Activated T-helper 17 cell treated with anti-CD3 and anti-CD28 coated beads, Interleukin-2, amount 50 U/mL, for 72 hours (primary cell): ENCODE data around the gene ATP1A2. TPM values are rescaled to one million over a fixed set of nuclear protein-coding genes. Genes with fewer than 3 reads are reported as not detected.

Experiments
- ATAC-seq: fragments of 150-1000 bp; cut with Tn5 transposase; replicated peaks from 2 replicates; pipeline ENCODE4 v1.10.0; 2021; ENCODE audit warnings: mild to moderate bottlenecking, moderate library complexity
- H3K27ac Mint-ChIP-seq: one replicate; pipeline ENCODE4 v1.8.0; 2022; ENCODE audit warnings: mixed read lengths
- H3K27me3 Mint-ChIP-seq: one replicate; pipeline ENCODE4 v1.8.0; 2022; ENCODE audit warnings: mixed read lengths
- H3K36me3 Mint-ChIP-seq: one replicate; pipeline ENCODE4 v1.8.0; 2022; ENCODE audit warnings: low read depth, mild to moderate bottlenecking, mixed read lengths
- H3K4me1 Mint-ChIP-seq: one replicate; pipeline ENCODE4 v1.8.0; 2022; ENCODE audit warnings: mixed read lengths
- H3K4me3 Mint-ChIP-seq: one replicate; pipeline ENCODE4 v1.8.0; 2022; ENCODE audit warnings: mild to moderate bottlenecking, mixed read lengths
- H3K9me3 Mint-ChIP-seq: one replicate; pipeline ENCODE4 v1.8.0; 2022; ENCODE audit warnings: mixed read lengths
- total RNA-seq, 2 donors: library from RNA; stranded (reverse); gene quantifications; one replicate each; pipeline ENCODE4 v1.2.3, GENCODE V29; 2022

The ATP1A2 gene
- total RNA-seq, 2 donors from 2014 or later: not detected

DNA sequence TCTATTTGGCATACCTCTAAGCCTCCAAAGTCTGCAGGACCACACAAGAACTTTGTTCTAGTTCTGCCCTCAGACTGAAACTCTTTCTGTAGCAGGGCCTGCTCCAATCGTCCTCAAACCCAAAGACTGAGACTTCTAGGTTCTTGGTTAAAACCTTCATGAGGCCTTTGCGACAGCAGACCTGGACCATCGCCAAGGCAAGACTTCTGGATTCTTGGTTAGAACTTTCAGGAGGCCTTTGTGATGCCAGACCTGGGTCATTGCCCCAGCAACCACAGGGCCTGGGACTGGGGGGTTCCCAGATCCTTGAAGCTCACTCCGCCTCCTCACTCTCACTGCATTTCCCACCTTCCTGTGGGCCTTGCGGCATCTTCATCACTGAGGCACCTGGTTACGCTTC is 35.7 kb downstream of the ATP1A2 start, which contains the start of gene ATP1A4:
TSS of gene ATP1A4 (plus strand) at position 301 of the 400 bp plus-strand sequence. CDS start 438 bp downstream, outside the sequence.
- H3K27me3 Mint-ChIP-seq: peaks cover 6% of the 10 kb centered on the region
- no peak within 1 kb of the TSS for H3K27ac Mint-ChIP-seq
- H3K4me1 Mint-ChIP-seq: no peaks in the 10 kb centered on the region
- no peaks in the 10 kb centered on the region for H3K36me3 Mint-ChIP-seq
- no peak for ATAC-seq
- no peaks in the 10 kb centered on the region for H3K9me3 Mint-ChIP-seq
- no peak within 1 kb of the TSS for H3K4me3 Mint-ChIP-seq

DNA sequence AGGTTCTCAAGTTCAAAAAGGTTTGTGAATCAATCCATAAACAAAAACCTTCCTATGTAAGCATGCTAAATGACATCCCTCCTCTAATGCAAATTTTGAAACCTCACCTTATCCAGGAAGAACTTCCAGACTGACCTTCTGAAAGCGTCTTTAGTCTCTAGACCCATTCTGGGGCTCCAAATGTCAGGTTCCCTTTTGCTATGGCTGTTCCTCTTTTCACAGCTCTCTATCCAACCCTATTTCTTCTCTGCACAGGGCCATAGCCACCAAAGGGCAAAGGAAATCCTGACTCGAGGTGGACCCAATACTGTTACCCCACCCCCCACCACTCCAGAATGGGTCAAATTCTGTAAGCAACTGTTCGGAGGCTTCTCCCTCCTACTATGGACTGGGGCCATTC is 39.2 kb downstream of the ATP1A2 start:
- Mint-ChIP-seq H3K27ac (no peak overlapping the region), H3K9me3 (no peaks in the 10 kb centered on the region), H3K4me1 (no peaks in the 10 kb centered on the region), H3K4me3 (no peak overlapping the region), H3K27me3 (peaks cover 10% of the 10 kb centered on the region), H3K36me3 (no peaks in the 10 kb centered on the region)
- ATAC-seq: no peak

DNA sequence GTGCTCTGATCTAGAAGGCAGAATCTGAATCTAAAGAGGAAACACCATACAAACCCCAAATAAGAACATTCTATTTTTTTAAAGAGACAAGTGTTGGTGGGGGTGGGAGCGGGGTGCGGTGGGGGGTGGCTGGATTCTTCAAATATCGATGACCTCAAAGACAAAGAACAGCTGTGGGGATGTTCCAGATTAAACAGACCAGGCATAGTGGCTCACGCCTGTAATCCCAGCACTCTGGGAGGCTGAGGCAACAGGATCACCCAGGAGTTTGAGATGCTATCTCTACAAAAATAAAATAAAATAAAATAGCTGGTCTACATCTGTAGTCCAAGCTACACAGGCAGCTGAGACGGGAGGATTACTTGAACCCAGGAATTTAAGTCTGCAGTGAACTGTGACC is 40.8 kb downstream of the ATP1A2 start:
- Mint-ChIP-seq H3K27me3 (peaks cover 10% of the 10 kb centered on the region), H3K4me1 (no peaks in the 10 kb centered on the region), H3K4me3 (no peak overlapping the region), H3K27ac (no peak overlapping the region), H3K36me3 (no peaks in the 10 kb centered on the region), H3K9me3 (no peaks in the 10 kb centered on the region)
- ATAC-seq: no peak

DNA sequence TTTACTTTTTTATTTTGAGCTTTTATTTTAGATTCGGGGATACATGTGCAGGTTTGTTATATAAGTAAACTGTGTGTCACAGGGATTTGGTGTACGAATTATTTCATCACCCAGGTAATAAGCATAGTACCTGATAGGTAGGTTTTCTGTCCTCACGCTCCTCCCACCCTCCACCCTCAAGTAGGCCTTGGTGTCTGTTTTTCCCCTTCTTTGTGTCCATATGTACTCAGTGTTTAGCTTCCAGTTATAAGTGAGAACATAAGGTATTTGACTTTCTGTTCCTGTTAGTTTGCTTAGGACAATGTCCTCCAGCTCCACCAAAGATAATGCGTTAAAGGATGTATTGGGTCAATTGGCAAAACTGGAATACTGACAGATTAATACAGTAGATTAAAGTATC is 41.6 kb downstream of the ATP1A2 start:
- peaks cover 10% of the 10 kb centered on the region for H3K27me3 Mint-ChIP-seq
- no peak overlapping the region for H3K4me3 Mint-ChIP-seq
- H3K36me3 Mint-ChIP-seq: no peaks in the 10 kb centered on the region
- H3K4me1 Mint-ChIP-seq: no peaks in the 10 kb centered on the region
- ATAC-seq: no peak
- H3K9me3 Mint-ChIP-seq: no peaks in the 10 kb centered on the region
- H3K27ac Mint-ChIP-seq: no peak overlapping the region

DNA sequence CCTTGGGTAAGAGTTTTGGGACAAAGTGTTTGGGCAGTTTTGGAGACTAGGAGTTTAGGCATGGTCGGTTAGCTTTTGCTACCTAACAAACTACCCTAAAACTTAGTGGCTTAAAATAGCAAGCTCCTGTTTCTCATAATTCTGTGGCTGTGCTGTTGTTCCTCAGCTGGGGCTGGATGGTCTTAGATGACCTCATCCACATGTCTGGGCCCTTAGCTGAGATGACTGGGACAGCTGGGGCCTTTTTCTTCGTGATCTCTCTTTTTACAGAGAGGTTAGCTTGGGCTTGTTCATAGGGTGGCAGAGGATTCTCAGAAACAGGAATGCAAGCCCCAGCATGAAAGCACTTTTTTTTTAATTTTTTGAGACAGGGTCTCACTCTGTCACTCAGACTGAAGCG is 42.5 kb downstream of the ATP1A2 start:
- Mint-ChIP-seq H3K4me3 (no peak overlapping the region), H3K9me3 (no peaks in the 10 kb centered on the region), H3K36me3 (no peaks in the 10 kb centered on the region), H3K27ac (no peak overlapping the region), H3K27me3 (peaks cover 10% of the 10 kb centered on the region), H3K4me1 (no peaks in the 10 kb centered on the region)
- ATAC-seq: no peak

DNA sequence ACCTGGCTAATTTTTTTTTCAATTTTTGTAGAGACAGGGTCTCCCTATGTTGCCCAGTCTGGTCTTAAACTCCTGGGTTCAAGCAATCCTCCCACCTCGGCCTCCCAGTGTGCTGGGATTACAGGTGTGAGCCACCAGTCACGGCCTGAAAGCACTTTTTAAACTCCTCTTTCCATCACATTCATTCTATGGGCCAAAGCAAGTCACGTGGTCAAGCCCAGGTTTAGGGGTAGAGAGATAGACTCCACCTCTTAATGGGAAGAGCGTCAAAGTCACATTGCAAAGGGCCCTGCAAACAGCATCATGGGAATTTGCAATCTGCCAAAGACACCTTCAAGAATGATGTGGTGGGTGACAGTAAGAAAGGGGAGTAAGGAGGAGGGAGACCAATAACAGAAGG is 43.0 kb downstream of the ATP1A2 start:
- no peaks in the 10 kb centered on the region for H3K4me1 Mint-ChIP-seq
- no peaks in the 10 kb centered on the region for H3K36me3 Mint-ChIP-seq
- peaks cover 11% of the 10 kb centered on the region for H3K27me3 Mint-ChIP-seq
- no peak overlapping the region for H3K4me3 Mint-ChIP-seq
- H3K9me3 Mint-ChIP-seq: no peaks in the 10 kb centered on the region
- H3K27ac Mint-ChIP-seq: no peak overlapping the region
- ATAC-seq: no peak

DNA sequence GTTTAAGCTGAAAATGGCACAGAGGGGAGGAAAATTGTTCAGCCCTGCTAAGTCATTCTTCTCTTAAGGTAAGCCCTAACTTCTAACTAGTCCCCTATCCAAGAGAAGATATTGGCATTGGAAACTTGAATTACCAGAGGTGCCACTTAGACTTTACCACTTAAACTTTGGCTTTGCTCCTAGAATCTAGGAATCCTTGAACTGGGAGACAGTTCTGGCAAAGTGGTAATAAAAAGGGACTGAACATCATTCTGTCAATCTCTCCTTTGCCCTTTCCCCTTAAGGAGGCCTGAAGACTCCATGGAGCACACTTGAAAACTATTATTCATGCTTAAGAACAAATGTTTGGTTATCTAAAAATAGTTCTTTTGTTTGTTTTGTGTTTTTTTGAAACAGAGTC is 44.3 kb downstream of the ATP1A2 start:
- H3K9me3 Mint-ChIP-seq: no peaks in the 10 kb centered on the region
- no peak for ATAC-seq

DNA sequence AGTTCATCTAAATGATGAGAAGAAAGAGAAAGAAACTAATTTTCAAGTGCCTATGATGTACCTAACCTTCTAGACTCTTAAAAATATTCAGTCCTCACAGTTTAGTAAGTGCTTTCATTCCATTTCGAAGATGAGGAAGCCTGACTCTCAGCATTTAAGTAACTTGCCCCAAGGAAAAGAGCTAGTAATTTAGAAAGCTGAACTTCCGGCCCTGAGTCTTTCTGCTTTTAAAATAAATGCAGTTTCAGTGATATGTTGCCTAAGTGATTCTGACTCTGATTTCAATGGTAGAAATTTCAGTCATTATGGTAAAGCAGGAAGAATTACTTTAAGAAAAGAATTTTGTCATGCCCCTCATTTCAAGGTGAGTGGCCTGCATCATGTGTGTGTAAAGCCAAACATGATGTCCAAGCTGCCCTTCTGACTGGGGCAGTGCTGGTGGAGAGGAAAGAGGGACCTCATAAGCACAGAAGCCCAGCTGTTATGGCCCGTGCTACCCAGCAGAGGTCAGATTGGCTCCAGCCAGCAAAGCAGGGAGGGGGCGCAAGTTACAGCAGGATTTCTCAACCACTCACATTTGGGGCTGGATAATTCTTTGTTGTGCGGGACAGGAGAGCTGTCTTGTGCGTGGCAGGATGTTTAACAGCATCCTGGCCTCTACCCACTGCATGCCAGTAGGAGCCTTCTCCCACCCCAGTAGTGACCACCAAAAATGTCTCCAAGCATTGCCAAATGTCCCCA is 46.6 kb downstream of the ATP1A2 start:
- ATAC-seq: peak; percentile 19
- Mint-ChIP-seq H3K4me3 (no peak overlapping the region), H3K27me3 (peaks cover 27% of the 10 kb centered on the region), H3K9me3 (no peaks in the 10 kb centered on the region), H3K4me1 (peaks cover 5% of the 10 kb centered on the region), H3K27ac (no peak overlapping the region), H3K36me3 (no peaks in the 10 kb centered on the region)

More for the DNA sequence above, 44.3 kb downstream of the ATP1A2 start:
- Mint-ChIP-seq H3K36me3 (no peaks in the 10 kb centered on the region), H3K27ac (no peak overlapping the region), H3K4me3 (no peak overlapping the region), H3K4me1 (no peaks in the 10 kb centered on the region), H3K27me3 (peaks cover 22% of the 10 kb centered on the region)

DNA sequence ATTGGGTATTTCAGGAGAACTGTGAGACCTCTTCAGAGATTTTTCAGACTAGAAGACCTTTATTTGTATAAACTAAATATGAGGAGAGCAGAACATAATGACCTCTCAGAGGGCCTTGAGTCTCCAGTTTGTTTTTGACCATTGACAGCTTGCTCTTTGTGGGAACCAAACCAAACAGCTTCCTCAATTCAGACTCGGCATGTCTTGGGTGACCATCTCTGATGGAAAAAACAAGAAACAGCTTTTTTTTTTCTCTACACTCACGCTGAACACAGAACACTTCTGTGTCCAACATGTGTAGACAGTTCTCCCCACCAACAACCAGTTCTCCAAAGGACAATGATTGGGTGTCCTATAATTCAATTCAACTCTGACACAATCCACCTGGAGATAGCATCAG is 47.4 kb downstream of the ATP1A2 start:
- no peak for ATAC-seq
- no peaks in the 10 kb centered on the region for H3K36me3 Mint-ChIP-seq
- H3K27me3 Mint-ChIP-seq: peaks cover 30% of the 10 kb centered on the region
- no peaks in the 10 kb centered on the region for H3K9me3 Mint-ChIP-seq
- H3K4me1 Mint-ChIP-seq: peaks cover 5% of the 10 kb centered on the region
- no peak overlapping the region for H3K4me3 Mint-ChIP-seq
- no peak overlapping the region for H3K27ac Mint-ChIP-seq

DNA sequence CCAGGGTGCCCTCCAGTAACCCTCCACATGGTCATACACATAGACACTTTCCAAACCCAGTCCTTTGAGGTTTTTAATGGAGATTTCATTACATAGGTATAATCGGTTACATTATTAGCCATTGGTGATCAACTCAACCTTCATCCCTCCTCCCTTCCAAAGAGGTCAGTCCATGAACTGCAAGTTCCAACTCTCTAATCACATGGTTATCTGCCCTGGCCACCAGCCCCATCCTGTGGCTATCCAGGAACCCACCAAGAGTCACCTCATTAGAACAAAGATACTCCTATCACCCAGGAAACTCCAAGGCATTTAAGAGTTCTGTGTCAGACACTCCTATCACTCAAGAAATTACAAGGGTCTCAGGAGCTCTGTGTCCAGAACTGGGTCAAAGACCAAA is 48.1 kb downstream of the ATP1A2 start:
- ATAC-seq: no peak
- Mint-ChIP-seq H3K27ac (no peak overlapping the region), H3K9me3 (no peaks in the 10 kb centered on the region), H3K4me3 (no peak overlapping the region), H3K36me3 (no peaks in the 10 kb centered on the region), H3K4me1 (peaks cover 5% of the 10 kb centered on the region), H3K27me3 (peaks cover 29% of the 10 kb centered on the region)

DNA sequence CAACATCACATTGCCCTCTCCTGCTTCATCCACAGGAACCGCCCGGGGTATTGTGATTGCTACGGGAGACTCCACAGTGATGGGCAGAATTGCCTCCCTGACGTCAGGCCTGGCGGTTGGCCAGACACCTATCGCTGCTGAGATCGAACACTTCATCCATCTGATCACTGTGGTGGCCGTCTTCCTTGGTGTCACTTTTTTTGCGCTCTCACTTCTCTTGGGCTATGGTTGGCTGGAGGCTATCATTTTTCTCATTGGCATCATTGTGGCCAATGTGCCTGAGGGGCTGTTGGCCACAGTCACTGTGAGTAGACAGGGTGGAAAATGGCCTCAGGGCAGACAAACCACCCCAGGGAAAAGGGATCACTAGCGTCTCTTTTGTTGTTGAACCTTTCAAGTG is 48.6 kb downstream of the ATP1A2 start:
- Mint-ChIP-seq H3K36me3 (no peaks in the 10 kb centered on the region), H3K4me1 (peaks cover 5% of the 10 kb centered on the region), H3K9me3 (no peaks in the 10 kb centered on the region), H3K27ac (no peak overlapping the region), H3K27me3 (peaks cover 26% of the 10 kb centered on the region), H3K4me3 (no peak overlapping the region)
- no peak for ATAC-seq

DNA sequence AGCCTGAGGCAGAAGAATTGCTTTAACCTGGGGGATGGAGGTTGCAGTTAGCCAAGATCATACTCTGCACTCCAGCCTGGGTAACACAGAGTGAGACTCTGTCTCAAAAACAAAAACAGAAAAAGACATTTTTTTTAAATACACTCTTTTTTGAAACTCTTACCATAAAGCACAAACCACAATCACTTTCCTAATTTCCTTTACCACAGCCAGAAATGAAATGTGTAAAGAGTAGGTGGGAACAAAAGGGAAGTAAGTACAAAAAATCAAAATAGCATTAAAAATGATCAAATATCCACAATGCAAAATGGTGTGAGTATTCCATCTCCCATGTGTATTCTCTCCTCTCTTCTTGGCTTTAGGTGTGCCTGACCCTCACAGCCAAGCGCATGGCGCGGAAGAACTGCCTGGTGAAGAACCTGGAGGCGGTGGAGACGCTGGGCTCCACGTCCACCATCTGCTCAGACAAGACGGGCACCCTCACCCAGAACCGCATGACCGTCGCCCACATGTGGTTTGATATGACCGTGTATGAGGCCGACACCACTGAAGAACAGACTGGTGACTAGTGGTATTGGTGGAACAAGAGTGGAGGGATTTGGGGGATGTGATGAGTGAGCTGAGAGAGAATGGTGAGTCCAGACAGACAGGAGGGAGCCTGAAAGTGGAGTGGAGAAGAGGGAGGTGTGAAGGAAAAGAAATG is 50.8 kb downstream of the ATP1A2 start:
- no peak for ATAC-seq
- H3K4me3 Mint-ChIP-seq: no peak overlapping the region
- no peaks in the 10 kb centered on the region for H3K36me3 Mint-ChIP-seq
- peaks cover 30% of the 10 kb centered on the region for H3K27me3 Mint-ChIP-seq
- H3K27ac Mint-ChIP-seq: no peak overlapping the region
- peaks cover 9% of the 10 kb centered on the region for H3K4me1 Mint-ChIP-seq
- H3K9me3 Mint-ChIP-seq: no peaks in the 10 kb centered on the region

DNA sequence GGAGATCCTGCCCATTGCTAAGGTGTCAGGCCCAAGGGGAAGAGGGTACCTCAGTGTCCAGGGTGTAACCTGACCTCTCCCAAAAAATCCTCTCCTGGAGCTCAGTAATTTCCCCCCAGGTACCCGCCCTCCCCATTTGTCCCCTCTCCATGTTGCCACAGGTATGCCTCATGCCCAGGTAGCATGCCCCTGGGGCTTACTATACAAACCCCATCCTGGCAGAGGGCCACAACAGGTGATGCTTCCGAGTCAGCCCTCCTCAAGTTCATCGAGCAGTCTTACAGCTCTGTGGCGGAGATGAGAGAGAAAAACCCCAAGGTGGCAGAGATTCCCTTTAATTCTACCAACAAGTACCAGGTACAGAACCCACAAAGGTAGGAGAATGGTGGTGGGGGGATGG is 51.5 kb downstream of the ATP1A2 start:
- no peak for ATAC-seq

DNA sequence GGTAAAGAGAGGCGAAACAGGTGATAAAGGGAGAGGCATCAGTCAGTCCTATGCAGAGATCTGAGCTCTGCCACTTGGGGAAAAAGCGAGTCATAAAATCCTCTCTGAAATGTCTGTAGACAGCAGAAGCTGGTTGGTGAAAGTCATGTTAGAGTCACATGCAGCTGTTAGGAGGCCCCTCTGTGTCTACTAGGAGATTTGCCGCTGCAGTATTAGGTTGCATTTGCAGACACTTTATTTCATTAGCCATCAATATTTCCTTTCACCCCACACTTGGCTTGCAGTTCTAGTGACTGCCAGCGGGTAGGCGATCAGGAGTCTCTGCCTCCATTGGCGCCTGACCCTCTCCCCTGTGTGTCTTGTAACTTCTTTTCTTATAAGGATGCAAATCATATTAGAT is 52.0 kb downstream of the ATP1A2 start:
- no peak overlapping the region for H3K27ac Mint-ChIP-seq
- H3K4me3 Mint-ChIP-seq: no peak overlapping the region
- peaks cover 9% of the 10 kb centered on the region for H3K4me1 Mint-ChIP-seq
- H3K9me3 Mint-ChIP-seq: no peaks in the 10 kb centered on the region
- peak; percentile 55 for ATAC-seq
- no peaks in the 10 kb centered on the region for H3K36me3 Mint-ChIP-seq
- peaks cover 35% of the 10 kb centered on the region for H3K27me3 Mint-ChIP-seq

More for the DNA sequence above, 51.5 kb downstream of the ATP1A2 start:
- no peak overlapping the region for H3K27ac Mint-ChIP-seq
- H3K27me3 Mint-ChIP-seq: peaks cover 32% of the 10 kb centered on the region
- H3K9me3 Mint-ChIP-seq: no peaks in the 10 kb centered on the region
- no peak overlapping the region for H3K4me3 Mint-ChIP-seq
- H3K4me1 Mint-ChIP-seq: peaks cover 9% of the 10 kb centered on the region
- no peaks in the 10 kb centered on the region for H3K36me3 Mint-ChIP-seq

DNA sequence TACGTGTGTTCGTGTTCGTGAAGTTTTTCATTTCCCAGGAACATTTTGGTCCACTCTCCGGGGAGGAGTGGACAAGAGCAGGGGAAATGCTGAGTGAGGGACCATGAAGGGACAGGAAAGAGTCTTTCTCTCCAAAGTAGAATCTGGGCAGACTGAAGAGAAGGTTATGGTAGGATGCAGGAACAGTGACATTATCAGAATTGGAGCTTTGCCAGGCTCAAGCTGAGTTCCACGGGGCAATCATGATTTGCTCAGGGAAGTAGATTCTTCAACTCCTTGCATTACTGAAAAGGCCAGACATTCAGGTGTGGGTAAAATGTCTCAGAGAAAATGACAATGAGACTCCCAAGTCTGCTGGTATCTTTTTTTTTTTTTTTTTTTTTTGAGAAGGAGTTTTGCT is 52.5 kb downstream of the ATP1A2 start:
- ATAC-seq: no peak
- Mint-ChIP-seq H3K4me1 (peaks cover 9% of the 10 kb centered on the region), H3K9me3 (no peaks in the 10 kb centered on the region), H3K27ac (no peak overlapping the region), H3K4me3 (no peak overlapping the region), H3K27me3 (peaks cover 35% of the 10 kb centered on the region), H3K36me3 (no peaks in the 10 kb centered on the region)
